ENCODE data around the gene CSNK2A1.
"Not testable (repeated sequence)": the region's sequence is repeated elsewhere in the genome, so short reads cannot be mapped to it uniquely, and the experiment has no call there.

CSNK2A1 gene

GRCh38 chr20:480044-480443 is 63.5 kb downstream of the CSNK2A1 start:
- no peak for DNase-seq

GRCh38 chr20:479487-479886 is 64.1 kb downstream of the CSNK2A1 start:
- DNase-seq = no peak

- peak; percentile 73 for DNase-seq
Measured at GRCh38 chr20:478949-479429, 64.6 kb downstream of the CSNK2A1 start.

GRCh38 chr20:478010-478948 is 65.3 kb downstream of the CSNK2A1 start:
- DNase-seq = no peak

- DNase-seq = not testable (repeated sequence)
Measured at GRCh38 chr20:476561-477249, 66.9 kb downstream of the CSNK2A1 start.

GRCh38 chr20:475463-476357 is 67.9 kb downstream of the CSNK2A1 start:
- no peak for DNase-seq

- DNase-seq = no peak
Measured at GRCh38 chr20:474581-474980, 69.0 kb downstream of the CSNK2A1 start.

- DNase-seq = no peak
Measured at GRCh38 chr20:472889-473292, 70.7 kb downstream of the CSNK2A1 start.

GRCh38 chr20:472137-472846 is 71.3 kb downstream of the CSNK2A1 start:
- no peak for DNase-seq

- DNase-seq = no peak
Measured at GRCh38 chr20:469746-470490, 73.7 kb downstream of the CSNK2A1 start.

GRCh38 chr20:467755-468154 is 75.8 kb downstream of the CSNK2A1 start:
- DNase-seq = no peak

GRCh38 chr20:462199-462991 is 81.2 kb downstream of the CSNK2A1 start, which contains the start of gene TBC1D20:
TBC1D20 (minus strand) TSS chr20:462533; CDS start chr20:462405, 128 bp downstream.
- DNase-seq = peak; percentile 84

GRCh38 chr20:461254-462198 is 82.1 kb downstream of the CSNK2A1 start:
- DNase-seq = peak; percentile 11

- DNase-seq = no peak
Measured at GRCh38 chr20:460707-461106, 82.9 kb downstream of the CSNK2A1 start.

- no peak for DNase-seq
Measured at GRCh38 chr20:460180-460579, 83.4 kb downstream of the CSNK2A1 start.

GRCh38 chr20:458776-459175 is 84.8 kb downstream of the CSNK2A1 start:
- DNase-seq = no peak

- DNase-seq = no peak
Measured at GRCh38 chr20:454951-455350, 88.6 kb downstream of the CSNK2A1 start.

- DNase-seq = not testable (repeated sequence)
Measured at GRCh38 chr20:452021-452420, 91.6 kb downstream of the CSNK2A1 start.
